RWPE2 (cell line): ENCODE data around the gene DAAM1.

Experiments used
- ATAC-seq: fragments of 200-7000 bp; cut with Tn5 transposase; 3 replicates; pipeline ENCODE4 v1.9.1; 2021; ENCODE audit warnings: low read depth
- DNase-seq: peaks from one replicate; pipeline ENCODE4 v3.0.0-alpha.2; 2020; ENCODE audit warnings: low spot score
- H3K27ac ChIP-seq: fragments of 450-650 bp; 2 replicates; pipeline ENCODE4 v1.5.1; 2017; ENCODE audit warnings: mild to moderate bottlenecking; ENCODE audit not compliant: poor library complexity, severe bottlenecking
- H3K27me3 ChIP-seq: fragments of 250-450 bp; sonication (Bioruptor Pico); 2 replicates; pipeline ENCODE4 v1.5.1; 2021; ENCODE audit warnings: mild to moderate bottlenecking, moderate library complexity; ENCODE audit not compliant: insufficient read depth, poor library complexity, severe bottlenecking
- H3K36me3 ChIP-seq: fragments of 250-450 bp; sonication (Bioruptor Pico); 2 replicates; pipeline ENCODE4 v1.5.1; 2020; ENCODE audit warnings: low read depth, mild to moderate bottlenecking, moderate library complexity
- H3K4me1 ChIP-seq: fragments of 250-450 bp; sonication (Bioruptor Pico); 2 replicates; pipeline ENCODE4 v1.5.1; 2021; ENCODE audit warnings: mild to moderate bottlenecking, moderate library complexity; ENCODE audit not compliant: insufficient read depth, poor library complexity, severe bottlenecking
- H3K4me3 ChIP-seq: fragments of 250-450 bp; sonication (Bioruptor Pico); 2 replicates; pipeline ENCODE4 v1.5.1; 2021; ENCODE audit warnings: mild to moderate bottlenecking, moderate library complexity; ENCODE audit not compliant: severe bottlenecking
- H3K9me3 ChIP-seq: fragments of 250-450 bp; sonication (Bioruptor Pico); 2 replicates; pipeline ENCODE4 v1.5.1; 2021; ENCODE audit warnings: mild to moderate bottlenecking, moderate library complexity; ENCODE audit not compliant: severe bottlenecking
- CTCF ChIP-seq: fragments of 450-650 bp; IDR thresholded peaks from one replicate; pipeline ENCODE4 v1.5.1; 2017; ENCODE audit warnings: mild to moderate bottlenecking, moderate library complexity; ENCODE audit not compliant: poor library complexity, severe bottlenecking

The DAAM1 gene

GRCh38 chr14:59346329-59346728 is 157.9 kb downstream of the DAAM1 start:
- H3K4me3 ChIP-seq: no peak overlapping the region
- H3K9me3 ChIP-seq: no peaks in the 10 kb centered on the region
- peaks cover 31% of the 10 kb centered on the region for H3K4me1 ChIP-seq
- no peaks in the 10 kb centered on the region for H3K27me3 ChIP-seq
- no peak for DNase-seq
- H3K36me3 ChIP-seq: peaks cover 6% of the 10 kb centered on the region; the same call in 1 of the 2 replicates
- ATAC-seq: no peak
- no peak for TF ChIP-seq CTCF
- peak overlapping the region; percentile 85 for H3K27ac ChIP-seq

- Histone ChIP-seq H3K9me3 (no peaks in the 10 kb centered on the region), H3K27me3 (no peaks in the 10 kb centered on the region), H3K4me1 (peaks cover 27% of the 10 kb centered on the region), H3K27ac (peak overlapping the region; percentile 85), H3K4me3 (no peak overlapping the region), H3K36me3 (peaks cover 6% of the 10 kb centered on the region; the same call in 1 of the 2 replicates)
- TF ChIP-seq CTCF: no peak
- DNase-seq (no peak), ATAC-seq (0 out of 3 replicates have a peak, but pooled peaks have one; percentile 38)
Observed at GRCh38 chr14:59346796-59347510, 158.5 kb downstream of the DAAM1 start.

- Histone ChIP-seq H3K4me1 (peaks cover 22% of the 10 kb centered on the region), H3K27ac (peak overlapping the region; percentile 85), H3K27me3 (no peaks in the 10 kb centered on the region), H3K9me3 (no peaks in the 10 kb centered on the region), H3K4me3 (no peak overlapping the region), H3K36me3 (peaks cover 6% of the 10 kb centered on the region; the same call in 1 of the 2 replicates)
- TF ChIP-seq CTCF: no peak
- peak; percentile 88 for ATAC-seq
- DNase-seq: no peak
Observed at GRCh38 chr14:59347511-59347900, 159.0 kb downstream of the DAAM1 start.

GRCh38 chr14:59347915-59348314 is 159.4 kb downstream of the DAAM1 start:
- peaks cover 19% of the 10 kb centered on the region for H3K4me1 ChIP-seq
- H3K27ac ChIP-seq: peak overlapping the region; percentile 85
- no peak for TF ChIP-seq CTCF
- no peaks in the 10 kb centered on the region for H3K9me3 ChIP-seq
- peaks cover 6% of the 10 kb centered on the region; the same call in 1 of the 2 replicates for H3K36me3 ChIP-seq
- DNase-seq (no peak), ATAC-seq (no peak)
- no peak overlapping the region for H3K4me3 ChIP-seq
- H3K27me3 ChIP-seq: no peaks in the 10 kb centered on the region

GRCh38 chr14:59349258-59349701 is 160.8 kb downstream of the DAAM1 start:
- no peak for TF ChIP-seq CTCF
- peaks cover 6% of the 10 kb centered on the region; the same call in 1 of the 2 replicates for H3K36me3 ChIP-seq
- no peaks in the 10 kb centered on the region for H3K9me3 ChIP-seq
- ATAC-seq: no peak
- DNase-seq: no peak
- H3K27me3 ChIP-seq: no peaks in the 10 kb centered on the region
- H3K4me1 ChIP-seq: peaks cover 22% of the 10 kb centered on the region
- H3K4me3 ChIP-seq: no peak overlapping the region
- H3K27ac ChIP-seq: no peak overlapping the region
